AG04450 (cell line): ENCODE measurements around the gene HNRNPD. TPM values are rescaled to one million over a fixed set of nuclear protein-coding genes. Genes with fewer than 3 reads are reported as not detected.

Experiments
- CTCF ChIA-PET: fragments of 300-600, 350-600 bp; formaldehyde crosslinking; extraction: SDS; loops from one replicate; lab custom pipeline; 2022; ENCODE audit warnings: antibody characterized with exemption, inconsistent platforms; lab: Charles Lee
- POLR2A ChIA-PET: fragments of 350-600 bp; formaldehyde crosslinking; extraction: SDS; loops from one replicate; lab custom pipeline; 2021; ENCODE audit warnings: antibody characterized with exemption, inconsistent platforms; lab: Yijun Ruan, JAX
- DNase-seq: peaks from one replicate; pipeline ENCODE4 v3.0.0-alpha.2; 2011; ENCODE audit warnings: low read depth, low spot score
- H3K27ac ChIP-seq: one replicate; pipeline ENCODE4 v1.5.1; 2012; ENCODE audit warnings: low read depth, low read length, control low read depth
- H3K27me3 ChIP-seq: one replicate; pipeline ENCODE4 v1.6.0; 2012; ENCODE audit warnings: low read length; ENCODE audit not compliant: control insufficient read depth, insufficient read depth
- H3K4me3 ChIP-seq: 2 replicates; pipeline ENCODE4 v1.5.1; 2011; ENCODE audit warnings: mild to moderate bottlenecking, low read depth, low read length, control low read depth
- H3K9me3 ChIP-seq: 2 replicates; pipeline ENCODE4 v1.5.1; 2012; ENCODE audit warnings: low read length; ENCODE audit not compliant: control insufficient read depth, insufficient read depth
- polyA minus RNA-seq: library from RNA; depleted of rRNA, polyadenylated mRNA; stranded (reverse); fragments of >200 nt; gene quantifications from 2 replicates; pipeline ENCODE4 v1.2.3, GENCODE V29; 2011; rRNA and poly(A)+ RNA removed
- polyA plus RNA-seq: library from polyadenylated mRNA; depleted of rRNA; stranded (reverse); fragments of >200 nt; gene quantifications from 2 replicates; pipeline ENCODE4 v1.2.3, GENCODE V29; 2011; rRNA removed
- TF ChIP-seq, protein P1 (sequence below): IDR thresholded peaks from 2 replicates; pipeline ENCODE4 v1.5.1; 2011; ENCODE audit warnings: low read depth, low read length, control low read depth, inconsistent platforms

HNRNPD gene, protein sequence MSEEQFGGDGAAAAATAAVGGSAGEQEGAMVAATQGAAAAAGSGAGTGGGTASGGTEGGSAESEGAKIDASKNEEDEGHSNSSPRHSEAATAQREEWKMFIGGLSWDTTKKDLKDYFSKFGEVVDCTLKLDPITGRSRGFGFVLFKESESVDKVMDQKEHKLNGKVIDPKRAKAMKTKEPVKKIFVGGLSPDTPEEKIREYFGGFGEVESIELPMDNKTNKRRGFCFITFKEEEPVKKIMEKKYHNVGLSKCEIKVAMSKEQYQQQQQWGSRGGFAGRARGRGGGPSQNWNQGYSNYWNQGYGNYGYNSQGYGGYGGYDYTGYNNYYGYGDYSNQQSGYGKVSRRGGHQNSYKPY
- polyA plus RNA-seq (73.4 and 93.8 TPM in 2 replicates), polyA minus RNA-seq (20.1 and 30.5 TPM in 2 replicates)

DNA sequence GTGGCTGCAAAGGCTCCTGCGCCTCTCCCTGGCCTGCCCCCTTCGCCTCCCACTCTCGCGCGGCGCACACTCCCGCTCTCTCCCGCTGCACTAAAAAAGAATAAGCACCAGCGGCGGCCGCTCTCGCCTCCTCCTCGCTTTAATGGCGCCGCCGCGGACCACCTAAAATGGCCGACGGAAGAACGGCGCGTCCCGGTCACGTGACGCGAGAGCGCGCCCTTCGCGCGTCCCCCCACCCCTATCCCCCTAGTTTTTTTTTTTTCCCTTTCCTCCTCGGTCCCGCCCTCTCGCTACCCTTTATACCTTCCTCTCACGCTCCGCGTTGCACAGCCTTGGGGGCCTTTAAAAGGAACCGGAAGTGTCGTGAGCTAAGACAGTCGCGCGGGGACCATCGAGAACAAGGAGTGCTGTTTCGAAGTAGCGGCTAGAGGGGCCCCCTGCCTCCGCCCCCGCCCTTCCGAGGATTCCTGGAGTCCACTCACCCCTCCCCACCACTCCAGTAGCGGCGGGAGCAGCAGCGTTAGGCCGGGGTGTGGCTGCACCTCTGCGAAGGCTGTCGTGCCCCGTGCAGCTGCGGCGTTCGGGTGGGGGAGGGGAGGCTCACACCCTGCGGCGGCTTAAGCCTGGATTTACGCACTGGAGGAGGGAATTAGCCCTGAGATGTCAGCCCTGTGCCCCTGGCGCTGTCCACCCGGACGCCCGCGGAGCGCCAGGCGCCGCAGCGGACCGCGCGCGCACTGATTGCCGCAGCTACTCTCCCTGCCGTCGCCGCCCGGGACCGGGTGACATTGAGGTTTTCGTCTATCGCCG, at the start of gene HNRNPD:
HNRNPD (minus strand) TSS at position 176 of the 810 bp plus-strand sequence. CDS start 313 bp downstream, outside the sequence.
- TF ChIP-seq, protein P1, sequence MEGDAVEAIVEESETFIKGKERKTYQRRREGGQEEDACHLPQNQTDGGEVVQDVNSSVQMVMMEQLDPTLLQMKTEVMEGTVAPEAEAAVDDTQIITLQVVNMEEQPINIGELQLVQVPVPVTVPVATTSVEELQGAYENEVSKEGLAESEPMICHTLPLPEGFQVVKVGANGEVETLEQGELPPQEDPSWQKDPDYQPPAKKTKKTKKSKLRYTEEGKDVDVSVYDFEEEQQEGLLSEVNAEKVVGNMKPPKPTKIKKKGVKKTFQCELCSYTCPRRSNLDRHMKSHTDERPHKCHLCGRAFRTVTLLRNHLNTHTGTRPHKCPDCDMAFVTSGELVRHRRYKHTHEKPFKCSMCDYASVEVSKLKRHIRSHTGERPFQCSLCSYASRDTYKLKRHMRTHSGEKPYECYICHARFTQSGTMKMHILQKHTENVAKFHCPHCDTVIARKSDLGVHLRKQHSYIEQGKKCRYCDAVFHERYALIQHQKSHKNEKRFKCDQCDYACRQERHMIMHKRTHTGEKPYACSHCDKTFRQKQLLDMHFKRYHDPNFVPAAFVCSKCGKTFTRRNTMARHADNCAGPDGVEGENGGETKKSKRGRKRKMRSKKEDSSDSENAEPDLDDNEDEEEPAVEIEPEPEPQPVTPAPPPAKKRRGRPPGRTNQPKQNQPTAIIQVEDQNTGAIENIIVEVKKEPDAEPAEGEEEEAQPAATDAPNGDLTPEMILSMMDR: no peak
- Histone ChIP-seq H3K27me3 (no peaks in the 10 kb centered on the region), H3K9me3 (no peaks in the 10 kb centered on the region; the same call in 1 of the 2 replicates), H3K27ac (peak within 1 kb of the TSS; percentile 97), H3K4me3 (peak within 1 kb of the TSS; percentile 98)
- ChIA-PET CTCF (no interaction called here), POLR2A (interaction anchor here (0.6 to 1.9 kb wide), 16 partner anchors 9 to 1081 kb away, joined by 3 to 71 read pairs (median 4); partner anchors contain the start of genes ENOPH1, HELQ, HNRNPDL and MRPS18C)
- peak; percentile 99 for DNase-seq

DNA sequence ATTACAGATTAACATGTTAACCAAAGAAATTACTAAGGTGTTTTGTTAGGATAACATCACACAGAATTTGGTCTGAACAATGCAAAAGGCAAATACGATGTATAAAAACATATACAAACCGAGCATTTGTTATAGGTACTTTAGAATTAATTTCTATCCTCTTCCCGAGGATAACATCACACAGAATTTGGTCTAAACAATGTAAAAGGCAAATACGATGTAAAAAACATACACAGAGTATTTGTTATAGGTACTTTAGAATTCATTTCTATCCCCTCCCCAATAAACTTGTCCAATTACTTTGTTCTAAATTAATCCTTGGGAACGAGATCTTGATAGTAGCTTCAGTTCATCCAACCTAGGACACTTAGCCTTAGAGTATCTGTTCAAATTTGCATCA, 48.8 kb upstream of the HNRNPD start:
- Histone ChIP-seq H3K4me3 (no peak overlapping the region), H3K27me3 (no peaks in the 10 kb centered on the region), H3K9me3 (no peaks in the 10 kb centered on the region), H3K27ac (no peak overlapping the region)
- no peak for DNase-seq
- POLR2A ChIA-PET: interaction anchor here (1.4 kb wide), 1 partner anchor 48 kb away, joined by 8 read pairs; the partner anchor contains the start of gene HNRNPD
- CTCF ChIA-PET: interaction anchor here (1.0 kb wide), 1 partner anchor 316 kb away, joined by 3 read pairs; no protein-coding TSS in a partner anchor
- TF ChIP-seq, protein P1: no peak

DNA sequence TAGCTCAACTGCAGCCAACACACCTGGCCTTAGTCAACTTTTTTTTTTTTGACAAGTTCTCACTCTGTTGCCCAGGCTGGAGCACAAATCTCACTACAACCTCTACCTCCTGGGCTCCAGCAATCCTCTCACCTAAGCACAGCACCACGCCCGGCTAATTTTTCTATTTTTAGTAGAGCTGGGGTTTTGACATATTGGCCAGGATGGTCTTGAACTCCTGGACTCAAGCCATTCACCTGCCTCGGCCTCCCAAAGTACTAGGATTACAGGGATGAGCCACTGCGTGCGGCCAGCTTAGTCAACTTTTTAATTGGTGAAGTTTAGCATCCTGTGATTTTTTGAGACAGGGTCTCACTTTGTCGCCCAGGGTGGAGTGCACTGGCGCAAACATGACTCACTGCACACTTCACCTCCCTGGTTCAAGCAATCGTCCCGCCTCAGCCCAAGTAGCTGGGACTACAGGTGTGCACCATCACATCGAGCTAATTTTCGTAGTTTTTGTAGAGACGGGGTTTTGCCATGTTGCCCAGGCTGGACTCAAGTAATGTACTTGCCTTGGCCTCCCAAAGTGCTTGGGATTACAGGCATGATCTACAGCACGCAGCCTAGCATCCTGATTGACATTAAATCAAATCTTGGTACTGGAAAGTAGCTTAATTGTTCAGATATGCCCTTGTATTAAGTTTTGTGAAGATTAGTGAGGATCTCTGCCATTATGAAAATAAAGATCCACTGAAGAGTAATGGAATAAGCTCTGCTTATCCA, 48.2 kb upstream of the HNRNPD start:
- ChIA-PET POLR2A (interaction anchor here (0.6 to 1.4 kb wide), 3 partner anchors 45 to 858 kb away, joined by 3 to 8 read pairs (median 6); partner anchors contain the start of gene HNRNPD), CTCF (interaction anchor here (1.0 kb wide), 1 partner anchor 317 kb away, joined by 3 read pairs; no protein-coding TSS in a partner anchor)
- Histone ChIP-seq H3K9me3 (no peaks in the 10 kb centered on the region), H3K27me3 (no peaks in the 10 kb centered on the region), H3K27ac (no peak overlapping the region), H3K4me3 (no peak overlapping the region)
- no peak for DNase-seq
- TF ChIP-seq, protein P1: no peak

DNA sequence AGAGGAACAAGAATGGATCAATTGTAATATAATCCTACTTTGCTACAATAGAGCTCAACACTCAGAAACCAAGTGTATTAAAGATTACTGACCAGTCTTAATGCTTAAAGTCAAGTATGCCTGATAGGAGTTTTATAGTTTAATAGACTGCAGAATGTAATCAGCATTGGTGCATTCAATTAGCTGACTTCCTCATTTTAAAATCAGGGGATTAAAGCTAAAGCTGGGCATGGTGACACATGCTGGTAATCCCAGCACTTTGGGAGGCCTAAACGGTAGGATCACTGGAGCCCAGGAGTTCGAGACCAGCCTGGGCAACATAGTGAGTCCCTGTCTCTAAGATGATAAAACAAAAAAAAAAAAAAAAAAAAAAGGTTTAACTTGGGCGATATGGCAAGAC, 45.7 kb upstream of the HNRNPD start:
- CTCF ChIA-PET: interaction anchor here (1.3 kb wide), 1 partner anchor 10 kb away, joined by 6 read pairs; no protein-coding TSS in a partner anchor
- no peak for DNase-seq
- no peak overlapping the region for H3K4me3 ChIP-seq
- POLR2A ChIA-PET: interaction anchor here (0.7 to 1.4 kb wide), 2 partner anchors 10 to 41 kb away, joined by 4 to 17 read pairs; partner anchors contain the start of gene HNRNPDL
- H3K27me3 ChIP-seq: no peaks in the 10 kb centered on the region
- H3K27ac ChIP-seq: no peak overlapping the region
- TF ChIP-seq, protein P1: no peak
- no peaks in the 10 kb centered on the region for H3K9me3 ChIP-seq
